Measurements from ENCODE around the gene SPSB3.

Gene SPSB3

GRCh38 chr16:1731073-1731472, 51.3 kb downstream of the SPSB3 start:
- Histone ChIP-seq H3K4me3 (ENCODE audit: low read depth in 1 of 5, low read length in 5 of 5) (no peak overlapping the region), H3K9me3 (ENCODE audit: control insufficient read depth in 5 of 5, low read length in 5 of 5) (no peaks in the 10 kb centered on the region), H3K4me1 (ENCODE audit: control insufficient read depth in 5 of 5, insufficient read depth in 5 of 5, low read length in 5 of 5) (peaks cover 0 to 14% (median 7%) of the 10 kb centered on the region in 5 donors), H3K36me3 (ENCODE audit: control insufficient read depth in 5 of 5, insufficient read depth in 5 of 5, low read length in 5 of 5) (peaks cover 0 to 82% (median 74%) of the 10 kb centered on the region in 5 donors), H3K27me3 (ENCODE audit: control insufficient read depth in 5 of 5, insufficient read depth in 4 of 5, low read length in 5 of 5) (peaks cover 0 to 5% (median 0%) of the 10 kb centered on the region in 5 donors), H3K9ac (ENCODE audit: low read length in 5 of 5) (no peak overlapping the region), H3K27ac (ENCODE audit: low read depth, low read length) (no peak overlapping the region)

GRCh38 chr16:1729445-1729844, 52.9 kb downstream of the SPSB3 start:
- no peak overlapping the region for H3K27ac ChIP-seq (ENCODE audit: low read depth, low read length)
- H3K27me3 ChIP-seq (ENCODE audit: control insufficient read depth in 5 of 5, insufficient read depth in 4 of 5, low read length in 5 of 5): no peaks in the 10 kb centered on the region
- H3K4me3 ChIP-seq (ENCODE audit: low read depth in 1 of 5, low read length in 5 of 5): no peak overlapping the region
- H3K36me3 ChIP-seq (ENCODE audit: control insufficient read depth in 5 of 5, insufficient read depth in 5 of 5, low read length in 5 of 5): peaks cover 0 to 82% (median 69%) of the 10 kb centered on the region in 5 donors
- no peaks in the 10 kb centered on the region for H3K9me3 ChIP-seq (ENCODE audit: control insufficient read depth in 5 of 5, low read length in 5 of 5)
- no peak overlapping the region for H3K9ac ChIP-seq (ENCODE audit: low read length in 5 of 5)
- peaks cover 0 to 14% (median 5%) of the 10 kb centered on the region in 5 donors for H3K4me1 ChIP-seq (ENCODE audit: control insufficient read depth in 5 of 5, insufficient read depth in 5 of 5, low read length in 5 of 5)

GRCh38 chr16:1729026-1729425, 53.3 kb downstream of the SPSB3 start:
- no peak overlapping the region for H3K27ac ChIP-seq (ENCODE audit: low read depth, low read length)
- H3K9ac ChIP-seq (ENCODE audit: low read length in 5 of 5): no peak overlapping the region
- H3K9me3 ChIP-seq (ENCODE audit: control insufficient read depth in 5 of 5, low read length in 5 of 5): no peaks in the 10 kb centered on the region
- H3K4me1 ChIP-seq (ENCODE audit: control insufficient read depth in 5 of 5, insufficient read depth in 5 of 5, low read length in 5 of 5): peaks cover 0 to 14% (median 5%) of the 10 kb centered on the region in 5 donors
- no peaks in the 10 kb centered on the region for H3K27me3 ChIP-seq (ENCODE audit: control insufficient read depth in 5 of 5, insufficient read depth in 4 of 5, low read length in 5 of 5)
- no peak overlapping the region for H3K4me3 ChIP-seq (ENCODE audit: low read depth in 1 of 5, low read length in 5 of 5)
- peaks cover 0 to 81% (median 66%) of the 10 kb centered on the region in 5 donors for H3K36me3 ChIP-seq (ENCODE audit: control insufficient read depth in 5 of 5, insufficient read depth in 5 of 5, low read length in 5 of 5)

GRCh38 chr16:1727651-1728624, 54.4 kb downstream of the SPSB3 start:
- Histone ChIP-seq H3K9me3 (ENCODE audit: control insufficient read depth in 5 of 5, low read length in 5 of 5) (no peaks in the 10 kb centered on the region), H3K4me1 (ENCODE audit: control insufficient read depth in 5 of 5, insufficient read depth in 5 of 5, low read length in 5 of 5) (peaks cover 0 to 24% (median 9%) of the 10 kb centered on the region in 5 donors), H3K27ac (ENCODE audit: low read depth, low read length) (no peak overlapping the region), H3K36me3 (ENCODE audit: control insufficient read depth in 5 of 5, insufficient read depth in 5 of 5, low read length in 5 of 5) (peaks cover 0 to 70% (median 55%) of the 10 kb centered on the region in 5 donors), H3K4me3 (ENCODE audit: low read depth in 1 of 5, low read length in 5 of 5) (no peak overlapping the region), H3K9ac (ENCODE audit: low read length in 5 of 5) (no peak overlapping the region), H3K27me3 (ENCODE audit: control insufficient read depth in 5 of 5, insufficient read depth in 4 of 5, low read length in 5 of 5) (no peaks in the 10 kb centered on the region)
